HG02759 (cell line): ENCODE measurements around the gene TUBB4B.
A peak's percentile ranks its signal among the peaks of the same experiment; 100 is the strongest.
"Not testable (repeated sequence)": the region's sequence is repeated elsewhere in the genome, so short reads cannot be mapped to it uniquely, and the experiment has no call there.

Source experiments
- ATAC-seq: cut with Tn5 transposase; IDR thresholded peaks from one replicate; pipeline ENCODE4 v1.9.1; 2021; ENCODE audit warnings: mild to moderate bottlenecking, moderate library complexity; ENCODE audit not compliant: unreplicated experiment

Gene TUBB4B

DNA sequence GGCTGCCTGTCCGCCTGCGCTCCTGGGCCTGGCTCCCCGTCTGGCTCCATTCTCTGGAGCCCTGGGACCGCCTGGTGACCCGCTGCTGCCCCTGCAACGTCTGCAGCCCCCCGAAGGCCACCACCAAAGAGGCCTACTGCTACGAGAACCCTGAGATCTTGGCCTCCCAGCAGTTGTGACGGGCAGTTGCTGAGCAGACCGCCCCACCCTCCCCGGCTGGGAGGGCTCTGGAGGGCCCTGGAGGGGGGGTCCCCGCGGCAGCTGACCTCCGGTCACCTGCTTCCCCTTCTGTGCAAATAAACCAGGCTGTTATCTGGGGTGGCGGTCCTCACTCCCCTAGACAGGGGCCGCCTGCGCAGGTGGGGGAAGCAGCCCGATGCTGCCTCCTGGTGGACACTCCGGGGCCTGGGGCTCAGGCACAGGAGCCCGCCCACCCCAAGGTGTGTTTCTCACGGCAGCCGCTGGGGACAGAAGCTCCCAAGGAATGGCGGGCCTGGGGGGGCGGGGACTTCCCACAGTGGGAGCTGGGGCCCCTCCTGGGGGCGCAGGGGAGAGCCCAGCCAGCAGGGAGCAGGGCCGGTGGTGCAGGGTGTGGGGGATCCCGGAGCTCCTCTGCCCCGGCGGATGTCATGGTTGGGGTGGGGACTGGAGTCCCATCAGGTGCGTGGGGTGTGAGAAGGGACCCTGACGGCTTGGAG, 4.7 kb upstream of the TUBB4B start:
- no peak for ATAC-seq

- no peak for ATAC-seq
Measured at GRCh38 chr9:137236936-137237421, 4.1 kb upstream of the TUBB4B start.

- ATAC-seq: no peak
Measured at GRCh38 chr9:137237759-137238726, 3.0 kb upstream of the TUBB4B start.

DNA sequence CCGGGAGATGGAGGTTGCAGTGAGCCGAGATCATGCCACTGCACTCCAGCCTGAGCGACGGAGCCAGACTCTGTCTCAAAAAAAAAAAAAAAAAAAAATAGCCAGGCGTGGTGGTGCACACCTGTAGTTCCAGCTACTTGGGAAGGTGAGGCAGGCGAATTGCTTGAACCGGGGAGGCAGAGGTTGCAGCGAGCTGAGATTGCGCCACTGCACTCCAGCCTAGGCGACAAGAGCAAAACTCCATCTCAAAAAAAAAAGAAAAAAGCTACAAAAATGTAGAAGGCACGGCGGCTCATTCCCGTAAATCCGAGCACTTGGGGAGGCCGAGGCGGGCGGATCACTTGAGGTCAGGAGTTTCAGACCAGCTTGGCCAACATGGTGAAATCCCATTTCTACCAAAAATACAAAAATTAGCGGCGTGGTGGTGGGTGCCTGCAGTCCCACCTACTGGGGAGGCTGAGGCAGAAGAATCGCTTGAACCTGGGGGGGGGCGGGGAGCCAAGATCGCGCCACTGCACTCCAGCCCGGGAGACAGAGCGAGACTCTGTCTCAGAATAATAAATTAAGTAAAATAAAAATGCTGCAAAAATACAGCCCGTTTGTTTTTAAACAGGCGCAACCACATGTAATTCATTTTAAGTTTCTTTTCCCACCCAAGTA, 1.4 kb upstream of the TUBB4B start:
- not testable (repeated sequence) for ATAC-seq

- peak; percentile 29 for ATAC-seq
Measured at GRCh38 chr9:137240318-137240840, 708 bp upstream of the TUBB4B start.

DNA sequence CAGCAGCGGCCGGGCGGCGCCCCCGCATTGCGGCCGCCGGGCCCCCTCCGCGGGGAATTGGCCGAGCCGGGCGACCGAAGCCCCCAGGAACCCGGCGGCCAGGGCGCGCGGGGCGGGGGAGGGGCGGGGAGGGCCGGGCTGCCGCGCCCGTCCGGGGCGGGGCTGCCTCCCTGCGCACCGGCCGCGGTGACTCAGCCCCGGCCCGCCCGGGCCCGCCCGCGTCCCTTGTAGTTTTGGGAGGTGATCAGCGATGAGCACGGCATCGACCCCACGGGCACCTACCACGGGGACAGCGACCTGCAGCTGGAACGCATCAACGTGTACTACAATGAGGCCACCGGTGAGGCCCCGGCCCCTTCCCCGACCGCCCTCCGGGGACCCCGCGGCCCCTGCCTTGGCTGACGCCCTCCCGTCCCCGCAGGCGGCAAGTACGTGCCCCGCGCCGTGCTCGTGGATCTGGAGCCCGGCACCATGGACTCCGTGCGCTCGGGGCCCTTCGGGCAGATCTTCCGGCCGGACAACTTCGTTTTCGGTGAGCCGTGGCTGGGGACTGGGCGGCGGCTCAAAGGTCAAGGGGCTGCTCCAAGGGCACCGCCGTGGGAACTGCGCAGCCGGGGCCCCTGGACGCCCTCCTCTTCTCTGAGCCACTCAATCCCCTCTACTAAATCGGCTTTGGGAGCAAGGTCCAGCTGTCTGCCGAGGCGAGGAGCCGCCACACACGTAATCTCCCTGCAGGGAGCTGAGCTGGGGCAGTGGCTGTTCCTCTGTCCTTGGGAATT, 592 bp downstream of the TUBB4B start:
- ATAC-seq: no peak

GRCh38 chr9:137242269-137243203, 1.4 kb downstream of the TUBB4B start:
- ATAC-seq: no peak

DNA sequence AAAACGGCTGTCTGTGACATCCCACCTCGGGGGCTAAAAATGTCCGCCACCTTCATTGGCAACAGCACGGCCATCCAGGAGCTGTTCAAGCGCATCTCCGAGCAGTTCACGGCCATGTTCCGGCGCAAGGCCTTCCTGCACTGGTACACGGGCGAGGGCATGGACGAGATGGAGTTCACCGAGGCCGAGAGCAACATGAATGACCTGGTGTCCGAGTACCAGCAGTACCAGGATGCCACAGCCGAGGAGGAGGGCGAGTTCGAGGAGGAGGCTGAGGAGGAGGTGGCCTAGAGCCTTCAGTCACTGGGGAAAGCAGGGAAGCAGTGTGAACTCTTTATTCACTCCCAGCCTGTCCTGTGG, 2.2 kb downstream of the TUBB4B start:
- ATAC-seq: not testable (repeated sequence)

DNA sequence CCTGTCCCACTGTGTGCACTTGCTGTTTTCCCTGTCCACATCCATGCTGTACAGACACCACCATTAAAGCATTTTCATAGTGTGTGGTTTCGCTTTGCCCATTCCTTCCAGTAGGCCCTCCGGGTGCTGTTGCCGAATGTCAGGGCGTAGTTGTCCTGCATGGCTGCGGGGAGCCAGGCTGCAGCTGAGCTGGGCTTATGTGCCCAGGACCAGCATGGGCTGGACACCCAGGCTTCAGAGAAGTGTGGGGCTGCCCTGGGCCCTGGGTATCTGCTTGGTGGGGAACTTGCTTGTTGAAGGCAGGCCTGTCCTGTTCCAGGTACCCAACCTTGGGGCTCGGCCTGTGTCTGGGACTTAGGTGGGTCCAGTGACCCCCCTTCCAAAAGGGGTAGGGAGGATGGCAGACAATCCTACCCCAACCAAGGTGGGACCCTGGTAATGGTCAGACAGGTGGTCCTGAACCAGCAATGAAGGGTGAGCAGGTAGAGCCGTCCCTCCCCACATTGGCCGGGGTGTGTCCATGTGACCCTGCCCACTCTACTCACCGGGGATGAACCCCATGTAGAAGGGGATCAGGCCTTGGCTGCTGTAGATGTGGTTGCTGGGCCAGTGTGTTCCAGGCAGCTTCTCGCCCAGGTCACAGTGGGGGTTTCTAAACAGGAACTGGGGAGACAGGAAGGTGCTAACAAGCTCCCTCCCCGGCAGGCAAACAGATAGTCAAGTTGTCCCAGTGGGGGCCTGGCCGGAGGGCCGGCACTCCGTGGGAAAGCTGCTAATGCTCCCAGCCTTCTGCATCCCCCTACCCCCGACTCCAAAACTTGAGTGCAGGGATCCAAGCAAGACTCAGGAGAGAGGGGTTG, 2.8 kb downstream of the TUBB4B start:
- ATAC-seq: no peak

DNA sequence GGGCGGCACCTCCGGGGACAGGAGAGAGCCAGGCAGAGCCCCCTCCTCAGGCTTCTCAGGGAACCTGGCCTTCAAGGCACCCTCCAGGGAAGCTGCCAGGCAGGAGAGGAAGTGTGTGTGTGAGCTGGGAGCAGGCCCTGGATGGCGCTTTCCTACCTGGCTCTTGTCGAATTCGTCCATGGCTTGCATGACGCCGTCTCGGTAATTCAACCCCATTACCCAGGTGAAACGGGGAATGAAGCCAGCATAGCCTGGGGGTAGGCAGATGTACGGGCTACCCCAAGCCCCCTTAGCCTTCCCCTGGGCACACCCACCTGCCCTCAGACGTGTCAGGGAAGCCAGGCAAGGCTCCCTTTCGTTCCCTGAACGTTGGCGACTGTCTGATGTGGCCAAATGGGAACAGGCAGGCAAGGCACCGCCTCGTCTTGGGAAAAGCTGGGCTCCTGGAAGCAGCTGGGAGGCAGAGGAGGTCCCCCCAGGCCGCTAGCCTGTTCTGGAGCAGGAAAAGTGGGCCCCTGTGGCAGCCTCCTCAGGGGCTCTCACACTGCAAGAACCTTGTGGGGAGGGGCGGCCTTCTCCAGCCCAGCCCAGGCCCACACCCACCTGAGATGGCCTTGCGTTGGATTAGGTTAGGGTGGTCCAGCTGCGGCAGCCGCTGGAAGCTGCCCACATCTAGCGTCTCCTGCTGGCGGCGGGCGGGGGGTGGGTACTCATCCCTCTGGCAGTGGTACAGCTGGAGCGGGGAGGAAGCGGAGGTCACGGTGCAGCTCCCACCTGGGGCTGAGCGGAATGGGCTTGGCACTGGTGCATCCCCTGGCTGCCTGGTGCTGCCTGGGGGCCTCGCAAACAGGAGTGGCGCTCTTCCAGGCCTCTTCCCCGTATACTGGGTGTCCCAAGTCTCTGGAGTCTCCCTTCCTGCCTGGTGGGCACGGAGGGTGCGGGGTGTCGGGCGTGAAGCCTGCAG, 3.7 kb downstream of the TUBB4B start:
- no peak for ATAC-seq

DNA sequence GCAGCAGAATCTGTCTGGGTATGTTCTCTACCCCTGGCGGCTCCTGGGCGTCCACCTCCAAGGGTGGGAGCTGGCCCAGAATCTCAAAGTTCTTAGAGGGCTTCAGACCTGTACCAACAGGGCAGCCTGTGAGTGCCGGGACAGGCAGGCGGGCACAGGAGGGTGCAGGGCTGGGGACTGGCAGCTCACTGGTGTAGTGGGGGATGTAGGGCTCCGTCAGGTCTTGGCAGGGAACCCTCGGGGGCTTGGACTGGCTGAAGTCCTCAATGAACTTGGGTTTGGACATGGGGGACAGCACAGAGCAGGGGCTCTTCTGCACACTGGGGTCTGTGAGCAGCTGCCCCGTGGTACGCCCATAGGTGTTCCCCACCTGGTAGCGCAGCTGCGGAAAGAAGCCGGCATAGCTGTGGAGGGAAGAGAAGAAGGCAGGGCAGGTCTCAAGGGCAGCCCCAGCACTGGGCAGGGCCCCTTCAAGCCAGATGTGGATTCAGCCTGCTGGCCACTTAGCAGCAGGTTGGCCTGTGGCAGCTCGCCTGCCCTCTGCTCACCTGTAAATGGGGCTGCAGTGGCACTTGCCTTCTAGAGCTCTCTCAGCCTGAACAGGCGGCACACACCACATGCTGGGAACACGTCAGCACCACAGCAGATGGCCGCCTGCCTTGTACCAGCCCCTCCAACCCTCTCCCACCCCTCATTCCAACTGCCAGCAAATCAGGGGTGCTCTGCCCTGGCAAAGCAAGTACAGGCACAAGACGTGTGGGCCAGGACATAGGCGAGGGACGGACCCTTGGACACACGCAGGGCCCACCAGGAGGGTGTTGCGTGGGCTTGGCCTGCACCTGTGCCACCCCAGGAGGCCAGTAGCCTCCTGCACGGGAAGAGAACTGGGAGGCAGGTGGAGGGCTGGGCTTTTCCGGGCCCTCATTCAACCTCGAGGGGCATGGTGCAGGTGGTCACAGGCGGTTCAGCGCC, 4.6 kb downstream of the TUBB4B start:
- ATAC-seq: no peak

GRCh38 chr9:137247135-137247915, 6.2 kb downstream of the TUBB4B start:
- ATAC-seq: no peak

DNA sequence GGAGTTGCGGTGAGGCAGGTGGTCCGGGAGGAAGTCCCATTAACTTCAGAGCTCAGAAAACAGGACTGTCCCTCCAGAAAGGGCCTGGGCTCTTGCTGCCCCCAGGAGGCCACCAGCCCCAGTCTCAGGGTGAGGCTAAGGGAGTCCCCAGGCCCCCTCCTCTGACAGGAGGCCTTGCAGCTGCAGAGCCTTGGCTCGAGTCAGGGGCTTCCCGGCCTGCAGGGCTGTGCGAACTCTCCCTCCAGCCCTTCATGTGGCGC, 6.8 kb downstream of the TUBB4B start:
- no peak for ATAC-seq

DNA sequence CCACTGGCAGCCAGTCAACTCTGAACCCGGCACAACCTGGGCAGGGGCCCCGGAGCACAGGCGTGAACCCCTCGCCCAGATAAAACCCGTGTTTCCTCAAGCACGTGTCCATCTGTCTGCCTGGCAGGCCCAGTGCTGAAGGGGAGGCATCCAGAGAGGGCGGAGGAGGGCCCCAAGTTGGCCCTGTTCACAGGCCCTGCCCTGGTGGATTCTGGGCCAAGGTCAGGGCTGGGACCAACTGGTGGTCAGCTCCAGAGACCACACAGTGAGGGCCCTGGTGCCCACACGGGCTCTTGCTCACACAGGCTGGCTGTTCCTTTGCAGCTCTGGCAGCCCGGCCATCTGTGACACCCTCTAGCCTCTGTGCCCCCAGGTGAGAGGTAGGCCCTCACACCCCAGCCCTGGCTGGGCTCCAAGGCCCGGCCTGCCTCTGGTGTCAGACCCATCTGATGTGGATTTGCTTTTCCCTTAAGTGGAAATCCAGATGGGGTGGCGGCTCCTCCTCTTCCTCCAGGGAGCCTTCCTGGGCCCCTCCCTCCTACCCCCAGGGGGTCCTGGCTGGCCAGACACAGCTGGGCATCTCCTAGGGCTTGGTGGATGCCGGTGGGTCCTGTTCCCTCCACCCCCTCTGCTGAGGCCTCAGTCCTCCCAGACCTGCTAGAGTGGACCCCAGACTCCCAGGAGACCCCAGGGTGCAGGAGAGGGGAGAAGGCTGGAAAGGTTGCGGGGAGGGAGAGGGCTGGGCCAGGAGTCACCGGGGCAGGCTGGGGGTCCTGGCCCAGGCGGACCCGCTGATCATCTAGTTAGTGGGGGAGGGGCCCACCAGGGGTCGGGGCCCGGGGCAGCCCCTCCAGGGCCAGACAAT, 9.5 kb downstream of the TUBB4B start:
- no peak for ATAC-seq

DNA sequence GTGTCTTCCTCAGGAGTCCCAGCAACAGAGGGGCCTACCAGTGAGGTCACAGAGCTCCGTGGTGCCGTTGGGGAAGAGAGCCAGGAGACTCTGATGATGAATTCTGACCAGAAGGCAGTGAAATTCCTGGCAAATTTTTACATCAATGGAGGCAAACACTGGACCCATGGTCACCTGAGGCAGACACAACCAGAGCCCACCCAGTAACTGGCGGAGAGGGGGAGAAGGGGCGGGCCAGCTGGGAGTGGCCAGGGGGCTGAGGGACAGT, 10.0 kb downstream of the TUBB4B start, which contains the start of gene STPG3:
TSS of gene STPG3 (plus strand) at position 93 of the 268 bp plus-strand sequence. CDS start at position 94, 1 bp downstream.
- no peak for ATAC-seq
